HG03460 (cell line): Measurements from ENCODE around the gene SYT5.

Experiments used
- ATAC-seq: cut with Tn5 transposase; IDR thresholded peaks from one replicate; pipeline ENCODE4 v1.9.1; 2021; ENCODE audit not compliant: unreplicated experiment

SYT5 gene

DNA sequence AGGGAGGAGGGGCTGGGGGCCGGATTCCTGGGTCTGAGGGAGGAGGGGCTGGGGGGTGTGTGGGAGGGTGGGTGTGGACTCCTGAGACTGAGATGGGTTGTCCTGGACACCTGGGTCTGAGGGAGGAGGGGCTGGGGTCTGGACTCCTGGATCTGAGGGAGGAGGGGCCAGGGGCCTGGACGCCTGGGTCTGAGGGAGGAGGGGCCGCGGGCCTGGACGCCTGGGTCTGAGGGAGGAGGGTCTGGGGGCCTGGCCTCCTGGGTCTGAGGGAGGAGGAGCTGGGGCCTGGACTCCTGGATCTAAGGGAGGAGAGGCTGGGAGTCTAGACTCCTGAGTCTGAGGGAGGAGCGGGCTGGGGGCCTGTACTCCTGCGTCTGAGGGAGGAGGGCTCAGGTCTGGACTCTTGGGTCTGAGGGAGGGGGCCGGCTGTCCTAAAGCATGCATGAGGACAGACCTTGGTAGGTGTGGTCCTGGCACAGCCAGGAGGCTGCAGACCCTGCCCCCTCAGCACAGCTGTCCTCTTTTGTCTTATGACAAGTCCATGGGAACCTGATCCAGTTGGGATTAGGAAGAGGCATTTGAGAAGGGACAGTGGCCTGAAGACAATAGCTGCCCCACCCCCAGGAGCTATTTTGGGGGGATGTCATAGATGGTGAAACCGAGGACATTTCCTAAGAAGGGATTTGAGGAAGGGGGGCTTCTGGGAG is 32.4 kb downstream of the SYT5 start:
- no peak for ATAC-seq

DNA sequence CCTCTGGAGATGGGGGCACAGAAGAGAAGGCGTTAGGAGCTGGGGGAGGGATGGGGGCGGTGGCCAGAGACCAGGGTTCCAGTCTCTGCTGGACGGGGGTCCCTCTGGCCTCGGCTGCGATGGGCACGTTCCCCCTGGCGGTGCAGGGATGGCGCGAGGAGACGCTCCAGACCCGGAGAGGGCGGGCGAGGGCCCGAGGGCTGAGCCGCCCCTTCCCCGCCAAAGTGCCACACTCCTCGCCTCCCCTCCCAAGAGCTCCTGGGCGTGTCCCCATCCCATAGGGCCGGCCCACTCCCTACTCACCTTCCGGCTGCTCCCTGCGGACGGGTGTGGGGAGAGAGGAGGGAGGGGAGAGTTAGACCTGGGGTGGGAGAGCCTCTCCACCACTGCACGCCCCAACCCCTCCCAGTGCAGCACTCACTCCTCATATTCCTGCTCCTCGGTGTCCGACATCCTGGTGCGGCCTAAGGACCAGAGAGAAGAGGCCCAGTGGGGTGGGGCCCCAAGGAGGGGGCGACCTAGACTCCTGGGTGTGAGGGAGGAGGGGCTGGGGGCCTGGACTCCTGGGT is 33.3 kb downstream of the SYT5 start:
- ATAC-seq: no peak

DNA sequence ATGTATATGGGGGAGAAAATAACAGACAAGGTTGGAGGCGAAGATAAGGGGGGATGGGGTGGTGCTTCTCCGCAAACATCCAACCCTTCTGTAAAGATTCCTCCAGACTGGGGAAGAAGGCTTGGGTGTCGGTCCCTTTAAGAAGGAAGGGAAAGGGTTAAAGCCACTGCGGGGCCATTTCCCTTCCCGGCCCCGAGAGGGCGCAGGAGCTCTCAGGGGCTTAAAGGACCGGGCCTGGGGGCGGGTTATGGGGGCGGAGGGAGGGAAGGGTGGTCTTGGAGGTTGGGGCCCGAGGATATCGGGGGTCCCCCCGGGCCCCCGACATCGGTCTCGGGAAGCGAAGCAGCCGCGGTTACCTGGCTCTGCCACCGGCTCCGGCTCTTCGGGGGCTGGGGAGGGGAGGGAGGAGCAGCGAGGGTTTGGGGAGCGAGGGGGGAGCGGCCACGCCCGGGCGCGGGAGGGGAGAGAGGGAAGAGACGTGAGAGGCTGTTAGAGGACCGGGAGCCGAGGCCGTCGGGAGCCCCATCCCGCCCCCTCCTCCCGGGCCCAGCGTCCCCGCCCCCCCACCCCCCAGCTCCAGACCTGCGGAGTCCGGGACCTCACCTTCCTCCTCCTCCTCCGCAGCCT is 33.9 kb downstream of the SYT5 start:
- no peak for ATAC-seq

DNA sequence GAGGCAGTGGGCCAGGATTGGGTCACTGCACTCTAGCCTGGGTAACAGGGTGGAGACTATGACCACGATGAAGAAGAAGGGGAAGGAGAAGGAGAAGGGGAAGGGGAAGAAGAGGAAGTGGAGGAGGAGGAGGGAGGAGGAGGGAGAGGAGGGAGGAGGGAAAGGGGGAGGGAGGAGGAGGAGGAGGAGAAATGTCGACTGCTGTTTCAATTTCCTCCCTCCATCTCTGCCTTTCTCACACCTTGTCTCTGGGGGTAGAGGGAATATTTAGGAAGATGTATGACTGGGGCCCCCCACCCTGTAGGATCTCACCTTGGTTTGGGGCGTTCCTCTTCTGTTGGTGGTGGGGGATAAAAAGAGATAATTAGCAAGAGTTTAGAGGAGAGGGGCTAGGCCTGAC is 34.9 kb downstream of the SYT5 start:
- no peak for ATAC-seq

DNA sequence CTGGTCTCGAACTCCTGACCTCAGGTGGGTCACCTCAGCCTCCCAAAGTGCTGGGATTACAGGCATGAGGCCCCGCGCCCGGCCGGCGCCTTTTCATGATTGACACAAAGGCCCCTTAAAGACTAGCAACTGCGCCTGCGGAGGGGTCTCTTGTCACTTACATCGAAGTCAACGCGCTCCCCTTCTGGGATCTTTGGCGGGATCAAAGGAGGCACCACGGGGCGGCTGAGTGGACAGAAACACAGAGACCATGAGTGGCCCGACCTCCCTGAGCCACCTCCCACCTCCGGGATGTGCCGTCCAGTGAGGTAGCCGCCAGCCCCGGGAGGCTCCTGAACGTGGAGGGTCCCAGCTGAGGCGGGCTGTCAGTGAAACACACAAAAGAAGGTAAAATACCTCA is 38.4 kb downstream of the SYT5 start:
- no peak for ATAC-seq

DNA sequence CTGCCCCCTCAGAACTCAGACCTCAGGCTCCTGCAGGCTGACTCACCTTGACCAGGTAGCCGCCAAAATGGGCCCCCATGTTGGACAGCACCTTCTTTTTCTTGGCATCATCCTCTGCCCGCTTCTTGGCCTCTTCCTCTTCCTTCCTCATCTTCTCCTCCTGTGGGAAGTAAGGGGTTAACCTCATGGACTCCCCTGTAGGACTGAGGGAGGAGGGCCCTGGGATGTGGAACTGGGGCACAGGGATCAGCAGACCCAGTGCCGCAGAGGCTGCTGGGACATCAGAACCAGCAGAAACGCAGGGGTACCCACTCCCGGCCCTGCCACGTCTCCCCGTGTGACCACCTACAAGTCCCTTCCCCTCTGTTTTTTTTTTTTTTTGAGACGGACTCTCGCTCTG is 42.2 kb downstream of the SYT5 start:
- ATAC-seq: no peak

DNA sequence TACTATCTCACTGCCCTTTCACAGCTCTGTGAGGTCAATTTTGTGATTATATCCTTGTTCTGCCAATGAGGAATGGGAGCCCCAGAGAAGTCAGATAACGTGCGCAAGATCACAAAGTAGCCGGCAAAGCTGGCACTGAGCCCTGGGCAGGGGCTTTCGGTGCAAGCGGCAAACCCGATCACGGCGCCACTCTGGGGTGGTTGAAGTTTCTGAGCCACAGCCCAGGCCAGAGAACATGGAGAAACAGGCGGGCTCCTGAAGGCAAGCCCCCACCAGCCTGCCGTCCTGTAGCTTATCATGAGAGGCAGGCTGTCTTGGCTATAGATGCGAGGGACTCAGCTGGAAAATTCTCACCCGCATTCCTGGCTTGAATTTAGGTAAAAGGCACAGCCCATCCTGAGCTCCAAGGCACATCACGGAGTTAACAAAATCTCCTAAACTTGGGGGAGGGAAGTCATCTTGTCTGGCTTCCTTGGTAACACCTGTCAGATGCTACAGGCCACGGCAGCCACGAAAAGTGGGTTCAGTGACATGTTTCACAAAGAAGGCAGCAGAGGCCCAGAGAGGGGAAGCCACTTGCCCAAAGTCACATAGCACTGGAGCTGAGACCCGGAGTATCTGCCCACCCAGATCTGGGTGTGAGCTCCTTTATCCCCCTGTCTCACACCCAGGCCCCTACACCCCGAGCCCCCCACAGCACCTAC is 43.5 kb downstream of the SYT5 start:
- ATAC-seq: no peak

DNA sequence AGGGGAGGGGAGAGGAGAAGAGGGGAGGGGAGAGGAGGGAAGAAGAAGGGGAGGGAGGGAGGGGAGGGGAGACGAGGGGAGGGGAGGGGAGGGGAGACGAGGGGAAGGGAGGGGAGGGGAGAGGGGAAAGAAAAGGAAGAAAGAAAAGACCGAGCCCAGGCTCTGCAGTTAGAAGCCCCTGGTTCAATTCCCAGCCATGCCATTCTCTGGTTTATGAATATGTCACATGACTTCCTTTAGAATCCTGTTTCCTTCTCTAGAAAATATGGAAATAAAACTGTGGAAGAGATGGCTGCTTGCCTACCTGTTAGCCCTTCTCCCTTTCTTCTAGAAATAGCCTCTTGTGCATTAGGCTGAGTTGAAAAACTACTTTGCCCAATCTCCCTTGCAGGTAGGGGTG is 45.4 kb downstream of the SYT5 start:
- no peak for ATAC-seq

DNA sequence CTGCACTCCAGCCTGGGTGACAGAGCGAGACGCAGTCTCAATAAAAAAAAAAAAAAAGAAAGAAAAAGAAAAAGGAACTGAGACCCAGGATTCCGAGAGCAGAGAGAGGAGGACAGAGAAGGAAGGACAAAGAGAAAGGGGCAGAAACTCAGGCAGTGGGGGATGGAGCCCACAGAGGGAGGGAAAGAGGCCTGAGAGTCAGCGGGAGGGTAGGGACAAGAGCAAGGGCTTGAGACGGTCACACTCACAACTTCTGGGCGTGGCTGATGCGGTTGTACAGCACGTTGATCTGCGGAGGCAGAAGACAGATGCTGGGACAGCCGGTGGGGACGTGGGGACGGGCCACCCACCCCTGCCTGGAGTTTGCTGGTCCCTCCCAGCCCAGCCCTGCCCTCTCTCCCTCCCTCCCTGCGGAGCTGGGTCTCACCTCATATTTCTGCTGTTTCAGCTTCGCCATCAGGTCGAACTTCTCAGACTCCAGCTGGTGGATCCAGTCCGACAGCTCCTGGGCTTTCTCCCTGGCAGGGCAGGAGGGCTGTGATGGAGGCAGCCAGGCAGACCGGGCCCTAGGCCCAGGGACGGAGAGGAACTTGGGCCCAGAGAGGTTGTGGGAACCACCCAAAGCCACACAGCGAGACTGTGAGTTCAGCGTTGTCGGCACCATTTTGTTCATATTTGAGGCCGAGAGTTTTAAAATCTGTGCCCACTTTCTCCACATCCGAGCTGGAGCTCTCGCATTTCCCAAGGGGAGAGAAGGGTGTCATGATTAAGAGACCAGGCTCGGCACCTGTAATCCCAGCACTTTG is 46.2 kb downstream of the SYT5 start:
- ATAC-seq: no peak

DNA sequence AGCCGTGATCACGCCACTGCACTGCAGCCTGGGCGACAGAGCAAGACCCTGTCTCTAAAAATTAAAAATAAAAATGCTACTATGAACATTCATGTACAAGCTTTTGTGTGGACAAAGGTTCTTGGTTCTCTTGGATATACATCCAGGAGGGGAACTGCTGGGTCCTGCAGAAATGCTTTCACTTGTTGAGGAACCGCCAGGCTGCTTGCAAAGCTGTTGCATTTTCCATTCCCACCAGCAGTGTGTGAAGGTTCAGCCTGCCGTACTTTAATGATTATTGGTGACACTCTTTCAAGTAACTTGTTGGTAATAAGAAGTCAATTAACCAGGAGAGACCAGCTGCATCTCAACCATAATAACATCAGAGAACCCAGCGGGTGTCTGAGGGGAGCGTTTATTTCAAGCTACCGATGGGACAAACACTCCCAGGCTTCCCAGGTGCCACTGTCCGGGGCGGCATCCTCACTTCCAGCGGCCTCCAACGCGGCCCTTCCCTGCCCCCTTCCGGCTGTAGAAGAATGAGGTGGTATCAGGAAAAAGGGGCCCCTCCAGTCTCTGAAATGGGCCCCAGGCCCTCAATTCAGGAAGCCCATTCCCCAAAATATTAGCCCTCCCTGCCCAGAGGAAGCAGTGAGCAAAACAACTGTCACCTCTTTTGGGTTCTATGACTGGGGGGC is 47.5 kb downstream of the SYT5 start:
- ATAC-seq: no peak

DNA sequence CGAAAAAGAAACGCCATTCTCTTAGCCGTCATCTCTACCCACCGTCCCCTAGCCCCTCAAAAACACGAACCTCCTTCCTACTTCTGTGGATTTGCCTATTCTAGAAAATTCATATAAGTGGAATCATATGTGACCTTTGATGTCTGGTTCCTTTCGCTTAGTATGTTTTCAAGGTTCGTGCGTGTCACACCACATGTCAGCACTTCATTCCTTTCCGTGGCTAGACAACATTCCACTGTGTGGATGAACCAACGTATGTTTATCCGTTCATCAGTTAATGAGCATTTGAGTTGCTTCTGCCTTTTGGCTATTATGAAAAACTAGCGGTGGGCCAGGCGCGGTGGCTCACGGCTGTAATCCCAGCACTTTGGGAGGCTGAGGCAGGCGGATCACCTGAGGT is 48.7 kb downstream of the SYT5 start:
- ATAC-seq: no peak
